ENCODE data around the gene LAIR2. TPM values are rescaled to one million over a fixed set of nuclear protein-coding genes. Genes with fewer than 3 reads are reported as not detected.
A peak's percentile ranks its signal among the peaks of the same experiment; 100 is the strongest.

The LAIR2 gene
- total RNA-seq, 1 donor: not detected

DNA sequence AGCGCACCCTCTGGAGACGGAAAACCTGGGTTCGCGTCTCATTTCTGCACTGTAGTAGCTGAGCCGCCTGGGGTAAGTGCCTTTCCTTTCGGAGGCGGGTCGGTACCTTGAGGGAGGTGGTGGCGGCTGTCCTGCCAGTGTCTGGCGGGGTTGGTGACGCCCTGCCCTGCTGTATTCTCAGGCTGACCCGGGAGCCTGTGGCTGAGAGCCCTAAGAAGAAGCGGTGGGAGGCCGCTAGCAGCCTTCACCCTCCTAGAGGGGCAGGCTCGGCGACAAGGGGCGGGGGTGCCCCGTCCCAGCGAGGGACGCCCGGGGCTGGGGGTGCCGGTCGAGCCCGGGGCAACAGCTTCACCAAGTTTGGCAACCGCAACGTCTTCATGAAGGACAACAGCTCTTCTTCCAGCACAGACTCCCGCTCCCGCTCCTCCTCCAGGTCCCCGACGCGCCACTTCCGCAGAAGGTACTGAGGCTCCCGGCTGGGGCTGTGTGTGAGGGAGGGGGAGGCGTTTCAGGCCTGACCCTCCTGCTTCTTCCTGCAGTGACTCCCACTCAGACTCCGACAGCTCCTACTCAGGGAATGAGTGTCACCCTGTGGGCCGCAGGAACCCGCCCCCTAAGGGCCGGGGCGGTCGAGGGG lies 46.7 kb upstream of the LAIR2 start:
- Histone ChIP-seq H3K27me3 (ENCODE audit: insufficient read depth, low read length) (no peaks in the 10 kb centered on the region), H4K20me1 (ENCODE audit: insufficient read depth, low read length) (peaks cover 83% of the 10 kb centered on the region), H3K4me2 (ENCODE audit: insufficient read depth, low read length) (no peak overlapping the region), H3K36me3 (ENCODE audit: insufficient read depth, low read length) (peaks cover 86% of the 10 kb centered on the region), H3K9me3 (ENCODE audit: low read depth, low read length) (no peaks in the 10 kb centered on the region), H3K4me1 (ENCODE audit: insufficient read depth, low read length) (peaks cover 11% of the 10 kb centered on the region), H3K4me3 (ENCODE audit: insufficient read depth, low read length) (no peak overlapping the region), H3K27ac (ENCODE audit: low read depth, low read length) (no peak overlapping the region), H3K79me2 (ENCODE audit: insufficient read depth, low read length) (peaks cover 93% of the 10 kb centered on the region), H2AFZ (ENCODE audit: low read length) (no peak overlapping the region)
- TF ChIP-seq, protein P1, sequence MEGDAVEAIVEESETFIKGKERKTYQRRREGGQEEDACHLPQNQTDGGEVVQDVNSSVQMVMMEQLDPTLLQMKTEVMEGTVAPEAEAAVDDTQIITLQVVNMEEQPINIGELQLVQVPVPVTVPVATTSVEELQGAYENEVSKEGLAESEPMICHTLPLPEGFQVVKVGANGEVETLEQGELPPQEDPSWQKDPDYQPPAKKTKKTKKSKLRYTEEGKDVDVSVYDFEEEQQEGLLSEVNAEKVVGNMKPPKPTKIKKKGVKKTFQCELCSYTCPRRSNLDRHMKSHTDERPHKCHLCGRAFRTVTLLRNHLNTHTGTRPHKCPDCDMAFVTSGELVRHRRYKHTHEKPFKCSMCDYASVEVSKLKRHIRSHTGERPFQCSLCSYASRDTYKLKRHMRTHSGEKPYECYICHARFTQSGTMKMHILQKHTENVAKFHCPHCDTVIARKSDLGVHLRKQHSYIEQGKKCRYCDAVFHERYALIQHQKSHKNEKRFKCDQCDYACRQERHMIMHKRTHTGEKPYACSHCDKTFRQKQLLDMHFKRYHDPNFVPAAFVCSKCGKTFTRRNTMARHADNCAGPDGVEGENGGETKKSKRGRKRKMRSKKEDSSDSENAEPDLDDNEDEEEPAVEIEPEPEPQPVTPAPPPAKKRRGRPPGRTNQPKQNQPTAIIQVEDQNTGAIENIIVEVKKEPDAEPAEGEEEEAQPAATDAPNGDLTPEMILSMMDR (IDR thresholded peaks at IDR 0.05; ENCODE audit: extremely low read depth, low read depth, low read length): no peak
- peak; percentile 63 for DNase-seq (ENCODE audit: insufficient read length, low spot score, missing footprints)

GRCh38 chr19:54456423-54457373 lies 45.9 kb upstream of the LAIR2 start:
- Histone ChIP-seq H3K4me3 (ENCODE audit: insufficient read depth, low read length) (no peak overlapping the region), H3K4me2 (ENCODE audit: insufficient read depth, low read length) (no peak overlapping the region), H2AFZ (ENCODE audit: low read length) (no peak overlapping the region), H3K4me1 (ENCODE audit: insufficient read depth, low read length) (peaks cover 3% of the 10 kb centered on the region), H4K20me1 (ENCODE audit: insufficient read depth, low read length) (peaks cover 75% of the 10 kb centered on the region), H3K27ac (ENCODE audit: low read depth, low read length) (no peak overlapping the region), H3K27me3 (ENCODE audit: insufficient read depth, low read length) (no peaks in the 10 kb centered on the region), H3K79me2 (ENCODE audit: insufficient read depth, low read length) (peaks cover 91% of the 10 kb centered on the region), H3K9me3 (ENCODE audit: low read depth, low read length) (no peaks in the 10 kb centered on the region), H3K36me3 (ENCODE audit: insufficient read depth, low read length) (peaks cover 89% of the 10 kb centered on the region)
- DNase-seq (ENCODE audit: insufficient read length, low spot score, missing footprints): peak; percentile 58
- TF ChIP-seq, protein P1 (IDR thresholded peaks at IDR 0.05; ENCODE audit: extremely low read depth, low read depth, low read length): no peak

GRCh38 chr19:54457773-54458647 lies 44.6 kb upstream of the LAIR2 start:
- Histone ChIP-seq H3K79me2 (ENCODE audit: insufficient read depth, low read length) (peaks cover 85% of the 10 kb centered on the region), H3K36me3 (ENCODE audit: insufficient read depth, low read length) (peaks cover 85% of the 10 kb centered on the region), H3K27ac (ENCODE audit: low read depth, low read length) (no peak overlapping the region), H3K4me1 (ENCODE audit: insufficient read depth, low read length) (peaks cover 13% of the 10 kb centered on the region), H3K4me2 (ENCODE audit: insufficient read depth, low read length) (no peak overlapping the region), H3K27me3 (ENCODE audit: insufficient read depth, low read length) (no peaks in the 10 kb centered on the region), H4K20me1 (ENCODE audit: insufficient read depth, low read length) (peaks cover 70% of the 10 kb centered on the region), H3K9me3 (ENCODE audit: low read depth, low read length) (no peaks in the 10 kb centered on the region), H2AFZ (ENCODE audit: low read length) (no peak overlapping the region), H3K4me3 (ENCODE audit: insufficient read depth, low read length) (no peak overlapping the region)
- DNase-seq (ENCODE audit: insufficient read length, low spot score, missing footprints): peak; percentile 80
- TF ChIP-seq, protein P1 (IDR thresholded peaks at IDR 0.05; ENCODE audit: extremely low read depth, low read depth, low read length): no peak
